ENCODE measurements around the gene TSPAN31.
A peak's percentile ranks its signal among the peaks of the same experiment; 100 is the strongest.
"Not testable (repeated sequence)": the region's sequence is repeated elsewhere in the genome, so short reads cannot be mapped to it uniquely, and the experiment has no call there.

TSPAN31 gene

DNA sequence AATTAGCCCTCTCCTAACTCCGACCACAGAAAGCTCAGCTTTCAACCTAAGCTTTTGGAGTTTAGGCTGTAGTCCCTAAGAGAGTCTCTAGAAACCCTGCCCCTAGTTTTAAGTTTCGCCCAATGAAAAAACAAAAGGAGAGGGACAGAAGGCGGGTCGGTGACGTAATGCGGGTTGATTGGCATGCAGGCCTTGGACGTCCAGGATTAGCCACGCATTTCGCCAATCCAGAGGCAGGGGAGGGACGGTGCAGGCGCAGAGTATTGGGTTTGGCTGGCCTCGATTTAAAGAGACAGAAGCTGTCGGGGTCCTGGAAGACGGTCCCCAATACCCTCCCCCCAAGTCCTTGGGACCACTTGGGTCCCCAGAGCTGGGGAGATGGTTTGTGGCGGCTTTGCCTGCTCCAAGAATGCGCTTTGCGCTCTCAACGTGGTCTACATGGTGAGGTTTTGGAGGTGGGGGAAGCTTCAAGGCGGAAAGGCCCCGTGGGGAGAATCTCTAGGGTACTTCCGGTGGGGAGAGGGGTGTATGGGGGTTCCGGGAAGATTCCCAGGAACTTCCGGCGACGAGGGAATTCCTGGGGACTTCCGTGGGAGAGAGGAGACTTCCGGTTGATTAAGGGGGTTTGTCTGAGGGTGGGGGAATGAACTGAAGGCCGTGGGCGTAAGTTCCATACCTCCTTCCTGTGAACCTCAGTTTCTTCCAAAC lies at the start of gene TSPAN31:
Gene TSPAN31, plus strand, starts transcription at position 263 of the 708 bp plus-strand sequence. Its CDS starts 116 bp downstream, at position 379.
- peak; percentile 96 for DNase-seq

DNA sequence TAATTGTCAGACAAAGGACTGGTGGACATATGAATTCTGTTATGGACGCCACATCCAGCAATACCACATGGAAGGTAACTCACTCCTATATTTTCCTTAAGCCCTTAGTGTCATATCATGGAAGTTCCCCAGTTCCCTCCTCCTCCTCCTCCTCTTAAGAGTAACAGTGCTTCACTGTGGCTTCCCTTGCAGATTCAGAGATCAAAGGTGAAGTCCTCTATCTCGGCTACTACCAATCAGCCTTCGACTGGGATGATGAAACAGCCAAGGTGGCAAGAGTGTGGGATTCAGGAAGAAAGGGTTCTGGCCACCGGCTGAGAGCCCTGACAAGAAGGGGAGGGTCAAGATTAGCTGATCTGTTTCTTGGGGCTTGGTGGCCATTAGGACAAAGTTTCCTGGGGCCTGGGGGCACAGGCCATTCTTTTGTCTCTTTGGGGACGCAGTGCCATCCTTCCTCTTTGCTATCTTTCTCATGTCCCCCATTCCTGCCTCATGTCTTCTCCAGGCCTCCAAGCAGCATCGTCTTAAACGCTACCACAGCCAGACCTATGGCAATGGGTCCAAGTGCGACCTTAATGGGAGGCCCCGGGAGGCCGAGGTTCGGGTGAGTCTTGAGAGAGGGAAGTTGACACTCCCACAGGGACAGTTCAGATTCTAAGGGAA lies 48.9 kb upstream of the TSPAN31 start:
- DNase-seq = no peak

- no peak for DNase-seq
Measured at GRCh38 chr12:57697076-57697475, 47.8 kb upstream of the TSPAN31 start.

GRCh38 chr12:57698414-57698813 lies 46.4 kb upstream of the TSPAN31 start:
- no peak for DNase-seq

DNA sequence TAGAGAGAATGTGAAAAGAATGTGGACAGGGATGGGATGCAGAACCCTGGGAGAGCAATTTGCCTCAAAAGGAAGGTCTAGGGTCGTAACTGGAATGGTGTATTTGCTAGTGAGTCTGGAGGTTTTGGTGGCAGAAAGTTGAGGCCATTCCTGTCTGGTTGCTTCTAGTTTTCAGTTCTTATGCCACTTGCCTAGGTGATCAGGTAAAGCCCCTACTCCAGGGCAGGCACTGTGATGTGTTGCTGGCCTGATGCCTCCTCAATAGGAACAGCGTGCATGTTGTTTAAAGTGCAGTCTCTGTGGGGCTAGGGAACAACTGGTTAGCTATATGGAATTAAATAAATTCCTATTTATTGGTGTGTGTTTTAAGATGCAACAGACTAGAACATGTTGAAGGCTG lies 44.5 kb upstream of the TSPAN31 start:
- no peak for DNase-seq

DNA sequence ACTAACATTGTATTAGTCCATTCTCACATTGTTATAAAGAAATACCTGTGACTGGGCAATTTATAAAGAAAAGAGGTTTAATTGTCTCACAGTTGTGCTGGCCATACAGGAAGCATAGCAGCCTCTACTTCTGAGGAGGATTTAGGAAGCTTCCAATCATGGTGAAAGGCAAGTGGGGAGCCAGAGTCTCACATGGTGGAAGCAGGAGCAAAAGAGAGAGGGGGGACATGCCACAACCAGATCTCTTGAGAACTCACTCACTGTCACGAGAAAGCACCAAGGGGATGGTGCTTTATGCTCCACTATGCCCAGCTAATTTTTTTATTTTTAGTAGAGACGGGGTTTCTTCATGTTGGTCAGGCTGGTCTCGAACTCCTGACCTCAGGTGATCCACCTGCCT lies 37.6 kb upstream of the TSPAN31 start:
- no peak for DNase-seq

DNA sequence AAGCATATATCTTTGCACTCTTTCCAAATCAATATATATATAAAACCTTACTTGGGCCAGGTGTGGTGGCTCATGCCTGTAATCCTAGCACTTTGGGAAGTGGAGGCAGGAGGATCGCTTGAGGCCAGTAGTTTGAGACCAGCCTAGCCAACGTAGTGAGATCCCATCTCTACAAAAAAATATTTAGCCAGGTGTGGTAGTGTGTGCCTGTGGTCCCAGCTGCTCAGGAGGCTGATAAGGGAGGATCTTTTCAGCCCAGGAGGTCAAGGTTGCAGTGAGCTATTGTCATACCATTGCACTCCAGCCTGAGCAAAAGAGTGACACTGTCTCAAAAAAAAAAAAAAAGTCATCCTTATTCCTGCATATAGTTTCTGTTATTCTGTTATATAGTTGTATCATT lies 36.5 kb upstream of the TSPAN31 start:
- no peak for DNase-seq

GRCh38 chr12:57712701-57713100 lies 32.1 kb upstream of the TSPAN31 start:
- DNase-seq = no peak

DNA sequence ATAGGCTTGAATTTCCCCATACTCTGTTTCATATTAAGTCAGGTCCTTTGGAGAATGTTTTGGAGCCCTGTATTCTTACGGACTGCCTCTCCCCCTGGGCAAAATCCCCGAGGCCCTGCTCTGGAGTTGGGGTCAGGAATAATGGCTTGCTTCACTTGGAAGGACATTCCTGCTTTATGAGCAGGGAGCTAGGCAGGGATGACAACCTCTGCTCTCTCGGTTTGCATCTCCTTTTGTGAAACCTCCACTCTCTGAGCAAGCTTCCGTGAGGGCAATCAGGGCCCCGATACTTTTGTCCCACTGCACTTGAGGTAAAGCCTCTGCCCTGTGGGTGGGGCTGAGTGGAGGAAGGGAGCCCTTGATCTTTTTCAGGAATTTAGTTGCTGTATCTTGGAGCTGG lies 31.6 kb upstream of the TSPAN31 start:
- DNase-seq = no peak

GRCh38 chr12:57715036-57715748 lies 29.6 kb upstream of the TSPAN31 start:
- not testable (repeated sequence) for DNase-seq

GRCh38 chr12:57715786-57716185 lies 29.1 kb upstream of the TSPAN31 start:
- DNase-seq = no peak

GRCh38 chr12:57716305-57716704 lies 28.5 kb upstream of the TSPAN31 start:
- no peak for DNase-seq

DNA sequence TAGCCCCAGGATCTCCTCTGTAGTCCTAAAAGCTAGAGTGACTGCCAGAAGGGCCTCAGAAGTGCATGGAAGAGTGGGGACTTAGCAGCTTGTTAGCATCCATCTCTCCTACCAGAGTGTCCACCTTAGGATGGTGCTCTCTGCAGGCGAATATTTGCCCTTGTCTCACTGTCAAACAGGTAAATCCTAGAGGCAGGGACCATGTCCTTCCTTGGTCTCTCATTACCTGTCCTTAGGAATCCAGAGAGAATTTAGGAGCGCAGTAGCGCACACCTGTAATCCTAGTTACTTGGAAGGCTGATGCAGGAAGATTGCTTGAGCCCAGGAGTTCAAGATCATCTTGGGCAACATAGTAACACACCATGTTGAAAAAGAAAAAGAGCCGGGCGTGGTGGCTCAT lies 27.7 kb upstream of the TSPAN31 start:
- no peak for DNase-seq

- no peak for DNase-seq
Measured at GRCh38 chr12:57717846-57718640, 26.8 kb upstream of the TSPAN31 start.

DNA sequence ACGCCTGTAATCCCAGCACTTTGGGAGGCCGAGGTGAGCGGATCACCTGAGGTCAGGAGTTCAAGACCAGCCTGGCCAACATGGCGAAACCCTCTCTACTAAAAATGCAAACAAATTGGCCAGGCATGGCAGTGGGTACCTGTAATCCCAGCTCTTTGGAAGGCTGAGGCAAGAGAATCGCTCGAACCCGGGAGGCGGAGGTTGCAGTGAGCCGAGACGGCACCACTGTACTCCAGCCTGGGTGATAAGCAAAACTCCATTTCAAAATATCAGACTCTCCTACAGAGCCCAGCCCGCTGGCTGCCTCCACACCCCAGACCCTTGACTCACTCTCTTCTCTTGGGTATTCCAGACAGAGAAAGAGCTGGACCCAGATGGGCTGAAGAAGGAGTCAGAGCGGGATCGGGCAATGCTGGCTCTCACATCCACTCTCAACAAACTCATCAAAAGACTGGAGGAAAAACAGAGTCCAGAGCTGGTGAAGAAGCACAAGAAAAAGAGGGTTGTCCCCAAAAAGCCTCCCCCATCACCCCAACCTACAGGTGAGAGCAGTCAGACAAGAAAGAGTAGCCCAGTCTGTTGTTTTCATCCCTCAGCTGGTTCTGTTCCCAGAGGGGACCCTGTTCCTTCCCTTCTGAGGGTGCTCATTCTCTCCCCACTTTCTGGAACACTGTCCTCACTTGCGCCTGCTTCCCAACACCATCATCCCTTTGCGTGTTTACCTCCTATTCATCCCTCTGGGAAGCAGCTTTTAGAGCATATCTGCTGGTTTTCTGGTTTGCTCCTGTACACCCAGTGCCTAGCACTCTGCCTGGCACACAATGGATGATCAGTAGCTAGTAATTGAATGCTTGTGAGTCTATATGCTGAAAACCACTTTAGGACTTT lies 26.0 kb upstream of the TSPAN31 start:
- no peak for DNase-seq

- DNase-seq = no peak
Measured at GRCh38 chr12:57719777-57720605, 24.8 kb upstream of the TSPAN31 start.

- DNase-seq = no peak
Measured at GRCh38 chr12:57720606-57721595, 23.9 kb upstream of the TSPAN31 start.

GRCh38 chr12:57721846-57722608 lies 22.8 kb upstream of the TSPAN31 start:
- not testable (repeated sequence) for DNase-seq
